Common myeloid progenitor, CD34-positive (primary cell): ENCODE measurements around the gene KCNA1.
A peak's percentile ranks its signal among the peaks of the same experiment; 100 is the strongest.

Experiments used
- CTCF ChIA-PET: fragments of 350-600 bp; sonication (Branson Sonifier 250); formaldehyde crosslinking; loops from one replicate; lab custom pipeline; 2021; ENCODE audit warnings: antibody characterized with exemption; lab: Charles Lee
- POLR2A ChIA-PET: fragments of 350-600 bp; sonication (Branson Sonifier 250); formaldehyde crosslinking; loops from one replicate; lab custom pipeline; 2021; ENCODE audit warnings: antibody characterized with exemption; lab: Charles Lee
- DNase-seq, 3 donors: peaks; one replicate each; pipeline versions ENCODE4 v3.0.0 to v3.0.0-alpha.2; 2013
- H3K27ac ChIP-seq, 2 experiments: 1 replicate in 1 of 2; 2 replicates in 1 of 2; pipeline ENCODE4 v1.7.0; 2013; ENCODE audit warnings: inconsistent platforms in 2 of 2, low read length in 2 of 2, mild to moderate bottlenecking in 2 of 2, low read depth in 1 of 2, moderate library complexity in 1 of 2; ENCODE audit not compliant: severe bottlenecking in 2 of 2, insufficient read depth in 1 of 2, poor library complexity in 1 of 2
- H3K27me3 ChIP-seq, 5 experiments: replicated peaks in 2 of 5; 1 replicate in 3 of 5; 2 replicates in 2 of 5; pipeline versions ENCODE4 v1.6.1 to v1.7.0; 2013; ENCODE audit warnings: low read length in 4 of 5, mild to moderate bottlenecking in 2 of 5, moderate library complexity in 2 of 5, inconsistent platforms in 1 of 5; ENCODE audit not compliant: insufficient read depth in 5 of 5, control insufficient read depth in 4 of 5
- H3K36me3 ChIP-seq, 4 experiments: 1 replicate in 2 of 4; 2 replicates in 2 of 4; pipeline versions ENCODE4 v1.6.1 to v1.7.0; 2013; ENCODE audit warnings: low read length in 3 of 4, control low read depth in 1 of 4, mild to moderate bottlenecking in 1 of 4; ENCODE audit not compliant: control insufficient read depth in 4 of 4, insufficient read depth in 4 of 4
- H3K4me1 ChIP-seq, 4 experiments: 1 replicate in 3 of 4; 2 replicates in 1 of 4; pipeline versions ENCODE4 v1.6.1 to v1.7.1; 2013; ENCODE audit warnings: low read length in 3 of 4, mild to moderate bottlenecking in 3 of 4, control low read depth in 1 of 4, inconsistent platforms in 1 of 4, moderate library complexity in 1 of 4; ENCODE audit not compliant: control insufficient read depth in 4 of 4, insufficient read depth in 4 of 4; ENCODE audit errors: control extremely low read depth in 1 of 4
- H3K4me3 ChIP-seq, 7 experiments: 1 replicate in 4 of 7; 2 replicates in 3 of 7; pipeline versions ENCODE4 v1.5.1 to v1.7.0; 2013; ENCODE audit warnings: mild to moderate bottlenecking in 7 of 7, low read length in 6 of 7, moderate library complexity in 6 of 7, inconsistent platforms in 2 of 7, low read depth in 2 of 7, control low read depth in 1 of 7; ENCODE audit not compliant: insufficient read depth in 4 of 7, control insufficient read depth in 1 of 7; ENCODE audit errors: extremely low read depth in 1 of 7
- H3K9me3 ChIP-seq, 5 experiments: 1 replicate in 4 of 5; 2 replicates in 1 of 5; pipeline versions ENCODE4 v1.6.1 to v1.7.1; 2013; ENCODE audit warnings: low read length in 4 of 5, mild to moderate bottlenecking in 2 of 5, inconsistent platforms in 1 of 5, low read depth in 1 of 5, moderate library complexity in 1 of 5; ENCODE audit not compliant: control insufficient read depth in 4 of 5, insufficient read depth in 2 of 5; ENCODE audit errors: control extremely low read depth in 1 of 5
- WGBS: methylation state at CpG from one replicate; pipeline ENCODE4 v1.1.5; 2013; ENCODE audit not compliant: insufficient coverage; 5-methylcytosine and 5-hydroxymethylcytosine counted together

KCNA1 gene

DNA sequence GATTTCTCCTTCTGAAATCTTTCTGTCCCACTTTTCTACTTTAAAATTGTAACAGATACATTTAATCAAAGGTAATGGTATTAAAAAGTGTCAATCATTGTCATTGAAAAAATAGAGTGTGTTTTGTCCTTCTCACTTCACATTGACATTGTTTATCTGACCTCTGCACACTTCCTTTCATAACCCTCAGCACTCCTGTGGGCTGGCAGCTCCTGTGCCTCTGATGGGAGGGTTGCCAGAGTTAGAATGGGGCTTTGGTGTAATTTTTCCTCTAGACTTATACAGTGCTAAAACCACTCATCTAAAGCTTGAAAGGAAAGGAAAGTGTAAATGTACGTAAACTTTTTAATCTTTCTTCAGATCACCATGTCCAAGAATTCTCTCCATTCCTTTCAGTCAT, 23.7 kb downstream of the KCNA1 start:
- CTCF ChIA-PET, result no interaction called here
- WGBS, result no CpG with 5 or more reads among the region's 1 CpG

DNA sequence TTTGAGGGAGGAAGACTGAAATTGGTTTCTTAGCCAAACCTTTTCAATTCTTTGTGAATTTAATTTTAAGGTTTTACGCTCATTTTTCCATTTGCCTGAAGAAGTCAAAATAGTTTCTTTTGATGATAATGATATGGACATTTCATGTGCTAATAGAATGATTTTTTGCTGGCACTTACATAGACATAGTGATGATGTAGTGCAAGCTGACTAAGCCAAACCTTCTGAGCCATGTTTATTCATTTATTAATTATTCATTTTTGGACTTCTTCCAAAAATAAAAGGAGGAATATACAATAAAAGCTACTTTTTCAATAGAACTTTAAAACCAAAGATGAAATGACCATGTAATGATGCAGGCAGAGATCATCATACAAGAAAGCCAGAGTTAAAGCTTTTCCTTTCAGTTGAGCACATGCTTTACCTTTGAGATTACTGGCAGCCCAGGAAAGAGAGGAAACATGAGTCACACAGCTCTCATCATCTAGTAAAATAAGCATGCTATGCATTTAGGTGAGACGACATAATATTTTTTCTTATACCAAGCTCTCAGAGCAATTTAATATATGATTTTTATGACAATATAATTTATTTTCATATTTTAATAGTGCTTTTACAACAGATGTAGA, 24.8 kb downstream of the KCNA1 start:
- peaks cover 0 to 3% (median 0%) of the 10 kb centered on the region in 5 experiments for H3K27me3 ChIP-seq
- no CpG with 5 or more reads among the region's 2 CpGs for WGBS
- H3K27ac ChIP-seq, result no peak overlapping the region
- H3K36me3 ChIP-seq, result no peaks in the 10 kb centered on the region
- peaks cover 7 to 49% (median 21%) of the 10 kb centered on the region in 4 experiments for H3K4me1 ChIP-seq
- ChIA-PET POLR2A (no interaction called here), CTCF (interaction anchor here (1.0 to 1.2 kb wide), 5 partner anchors 14 to 78 kb away, joined by 3 to 4 read pairs (median 3); no protein-coding TSS in a partner anchor)
- H3K4me3 ChIP-seq, result no peak overlapping the region
- H3K9me3 ChIP-seq, result no peaks in the 10 kb centered on the region
- peak; percentile 35 to 83 (median 70) for DNase-seq

More for the DNA sequence above, 23.7 kb downstream of the KCNA1 start:
- POLR2A ChIA-PET, result no interaction called here
- Histone ChIP-seq H3K36me3 (no peaks in the 10 kb centered on the region), H3K4me3 (peak overlapping the region in 2 of 7 experiments; percentile 23 to 48), H3K27me3 (peaks cover 0 to 3% (median 0%) of the 10 kb centered on the region in 5 experiments), H3K9me3 (no peaks in the 10 kb centered on the region), H3K27ac (no peak overlapping the region), H3K4me1 (peaks cover 7 to 49% (median 21%) of the 10 kb centered on the region in 4 experiments)
- DNase-seq, result peak; percentile 84 to 94 (median 93)

DNA sequence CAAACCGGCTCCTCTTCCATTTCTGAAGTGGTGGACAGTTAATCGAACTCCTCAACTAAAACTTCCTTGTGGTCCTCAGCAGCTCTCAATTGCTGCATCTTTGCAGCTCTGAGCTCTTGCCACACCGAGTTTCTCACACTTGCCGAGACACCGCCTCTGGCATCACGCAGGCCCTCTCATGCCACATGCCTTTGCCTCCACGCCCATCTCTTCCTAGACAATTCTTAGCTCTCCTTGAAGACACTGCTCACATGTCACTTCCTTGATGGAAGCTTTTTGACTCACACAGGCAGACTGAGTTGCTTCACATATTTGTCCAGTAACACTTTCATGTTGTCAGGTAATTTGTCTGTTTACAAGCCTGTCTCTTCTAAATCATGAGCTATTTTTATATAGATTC, 29.2 kb downstream of the KCNA1 start:
- Histone ChIP-seq H3K4me1 (peaks cover 3 to 45% (median 19%) of the 10 kb centered on the region in 4 experiments), H3K36me3 (no peaks in the 10 kb centered on the region), H3K27me3 (no peaks in the 10 kb centered on the region), H3K9me3 (no peaks in the 10 kb centered on the region), H3K27ac (no peak overlapping the region), H3K4me3 (no peak overlapping the region)
- 99% methylated on average over 7 of the region's 7 CpGs for WGBS
- ChIA-PET CTCF (interaction anchor here (1.0 to 1.1 kb wide), 3 partner anchors 11 to 13 kb away, joined by 3 to 4 read pairs (median 3); no protein-coding TSS in a partner anchor), POLR2A (no interaction called here)
- DNase-seq, result no peak

DNA sequence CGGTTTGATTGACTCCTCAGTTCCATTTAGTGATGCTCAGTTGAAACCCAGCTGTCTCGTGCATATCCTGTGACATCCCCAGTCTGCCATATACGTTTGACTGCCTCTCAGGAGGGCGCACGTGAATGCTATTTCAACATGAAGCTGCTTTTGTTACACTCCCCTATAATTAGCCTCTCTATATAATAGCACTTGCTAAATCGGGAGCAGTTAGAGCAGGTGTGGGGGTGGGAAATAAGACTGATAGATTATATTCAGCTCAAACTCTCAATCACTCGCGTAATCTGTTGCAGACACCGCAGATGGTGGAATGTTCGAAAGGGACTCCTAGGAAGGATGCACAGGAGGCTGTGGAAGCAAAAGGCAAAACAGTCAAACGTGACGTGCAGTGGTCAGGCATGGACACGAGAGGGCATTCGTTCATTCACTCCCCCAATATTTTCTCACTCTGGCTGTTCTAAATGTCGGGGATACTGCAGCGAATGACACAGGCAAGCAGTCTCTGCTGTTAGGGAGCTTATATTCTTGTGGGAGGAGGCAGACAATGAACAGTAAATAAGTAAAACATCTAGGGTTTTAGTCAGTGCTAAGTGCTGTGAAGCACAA, 29.8 kb downstream of the KCNA1 start:
- H3K4me1 ChIP-seq, result peaks cover 0 to 43% (median 15%) of the 10 kb centered on the region in 4 experiments
- no peaks in the 10 kb centered on the region for H3K27me3 ChIP-seq
- WGBS, result 93% methylated on average over 6 of the region's 16 CpGs
- H3K9me3 ChIP-seq, result no peaks in the 10 kb centered on the region
- no peak for DNase-seq
- H3K27ac ChIP-seq, result no peak overlapping the region
- no peaks in the 10 kb centered on the region for H3K36me3 ChIP-seq
- ChIA-PET POLR2A (no interaction called here), CTCF (interaction anchor here (1.0 to 1.1 kb wide), 3 partner anchors 10 to 13 kb away, joined by 3 to 4 read pairs (median 3); no protein-coding TSS in a partner anchor)
- no peak overlapping the region for H3K4me3 ChIP-seq

DNA sequence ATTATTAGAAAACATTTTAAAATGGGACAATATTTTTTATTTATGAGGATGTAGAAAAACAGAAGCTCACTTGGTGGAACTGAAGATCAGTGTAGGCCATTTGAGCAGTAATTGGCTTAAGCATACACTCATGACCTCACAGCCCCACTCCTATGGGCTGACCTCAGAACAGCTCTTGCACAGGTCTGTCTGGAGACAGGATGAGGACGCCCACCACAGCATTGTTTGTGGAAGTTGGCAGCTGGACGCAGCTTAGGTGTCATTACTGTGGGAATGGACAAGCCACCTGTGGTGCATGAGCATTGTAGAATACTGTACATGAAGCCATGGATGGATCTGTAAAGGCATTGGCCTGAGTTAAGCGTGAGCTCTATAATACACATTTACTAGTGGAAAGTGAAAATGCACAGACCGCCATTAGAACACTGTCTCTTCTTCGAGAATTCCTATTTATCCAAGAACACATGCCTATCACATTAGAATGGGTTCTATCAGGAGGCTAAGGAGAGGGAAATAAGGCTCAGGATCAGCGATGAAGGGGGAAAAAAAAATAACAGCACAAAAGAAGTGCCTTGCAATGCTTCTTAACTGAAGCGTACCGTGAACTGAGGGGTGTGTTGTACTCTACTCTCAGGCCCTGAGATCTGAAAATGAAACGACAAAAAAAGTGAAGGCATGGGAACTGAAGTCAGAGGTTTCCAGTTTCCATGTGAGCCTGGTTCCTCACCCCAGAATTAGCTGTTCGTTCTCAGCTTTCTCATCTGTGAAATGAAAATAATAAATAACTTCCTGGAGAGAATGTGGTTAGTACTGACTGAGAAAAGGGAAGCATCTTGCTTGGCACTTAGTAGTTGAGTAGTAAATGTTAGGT, 33.6 kb downstream of the KCNA1 start:
- H3K4me3 ChIP-seq, result no peak overlapping the region
- ChIA-PET CTCF (interaction anchor here (0.6 to 1.6 kb wide), 4 partner anchors 8 to 57 kb away, joined by 3 to 6 read pairs (median 3); no protein-coding TSS in a partner anchor), POLR2A (no interaction called here)
- 76% methylated on average over 6 of the region's 10 CpGs for WGBS
- no peaks in the 10 kb centered on the region for H3K9me3 ChIP-seq
- no peak overlapping the region for H3K27ac ChIP-seq
- no peaks in the 10 kb centered on the region for H3K36me3 ChIP-seq
- H3K27me3 ChIP-seq, result peaks cover 0 to 6% (median 0%) of the 10 kb centered on the region in 5 experiments
- peaks cover 0 to 14% (median 7%) of the 10 kb centered on the region in 4 experiments for H3K4me1 ChIP-seq
- no peak for DNase-seq

DNA sequence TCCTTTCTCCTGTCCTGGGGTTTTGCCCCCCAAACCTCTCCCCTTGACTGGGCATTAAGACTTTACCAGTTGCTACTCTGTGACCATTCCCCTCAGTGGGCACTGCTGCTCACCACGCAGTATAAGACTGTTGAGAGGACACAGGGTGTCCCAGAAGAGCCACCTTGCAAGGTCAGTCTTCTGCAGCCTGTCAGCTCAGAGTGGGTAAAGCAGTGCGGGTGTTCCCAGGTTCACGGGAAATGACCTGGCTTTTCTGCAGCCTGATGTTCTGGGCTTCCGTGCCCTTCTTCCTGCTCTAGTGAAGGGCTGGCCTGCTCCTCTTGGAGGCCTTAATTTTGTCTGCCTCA, 34.2 kb downstream of the KCNA1 start:
- H3K4me3 ChIP-seq, result no peak overlapping the region
- H3K9me3 ChIP-seq, result no peaks in the 10 kb centered on the region
- WGBS, result 37% methylated on average over 4 of the region's 4 CpGs
- ChIA-PET CTCF (interaction anchor here (0.6 to 1.6 kb wide), 4 partner anchors 8 to 24 kb away, joined by 3 to 6 read pairs (median 3); no protein-coding TSS in a partner anchor), POLR2A (no interaction called here)
- H3K36me3 ChIP-seq, result no peaks in the 10 kb centered on the region
- H3K27me3 ChIP-seq, result peaks cover 0 to 6% (median 0%) of the 10 kb centered on the region in 5 experiments
- DNase-seq, result no peak
- H3K4me1 ChIP-seq, result peaks cover 0 to 13% (median 7%) of the 10 kb centered on the region in 4 experiments
- no peak overlapping the region for H3K27ac ChIP-seq
